GM12878 (cell line): ENCODE data around the gene FOXI1. TPM values are rescaled to one million over a fixed set of nuclear protein-coding genes. Genes with fewer than 3 reads are reported as not detected.

Experiments
- ATAC-seq: fragments of 200-7000 bp; cut with Tn5 transposase; 3 replicates; pipeline ENCODE4 v1.9.1; 2020; ENCODE audit warnings: mild to moderate bottlenecking, moderate library complexity
- BruUV-seq: library from RNA; stranded (reverse); fragments of 400-500 nt; replicated peaks from 2 replicates; lab custom pipeline; 2021; lab: Mats Ljungman, UMichigan
- CTCF ChIA-PET: fragments of 300-600 bp; sonication (Branson Sonifier 250); formaldehyde crosslinking; extraction: SDS; loops from one replicate; lab custom pipeline; 2021; ENCODE audit warnings: inconsistent platforms; lab: Yijun Ruan, JAX
- POLR2A ChIA-PET: fragments of 350-600 bp; formaldehyde crosslinking; extraction: SDS; loops from one replicate; lab custom pipeline; 2021; ENCODE audit warnings: inconsistent platforms; lab: Charles Lee
- RAD21 ChIA-PET: fragments of 300-600 bp; sonication (Branson Sonifier 250); formaldehyde crosslinking; loops from one replicate; lab custom pipeline; 2023; ENCODE audit warnings: antibody characterized with exemption; ENCODE audit not compliant: unreplicated experiment; lab: Charles Lee
- SMC1A ChIA-PET: fragments of 300-600 bp; sonication (Branson Sonifier 250); formaldehyde crosslinking; loops from one replicate; lab custom pipeline; 2023; ENCODE audit not compliant: unreplicated experiment, uncharacterized antibody; lab: Charles Lee
- DNase-seq: peaks from one replicate; pipeline ENCODE4 v3.0.0-alpha.2; 2011; ENCODE audit warnings: low read depth, low spot score
- FAIRE-seq: peaks from 3 replicates; lab custom pipeline; 2011; peaks lifted over from hg19 to GRCh38; lab: Jason Lieb, UNC
- H2AFZ ChIP-seq: 2 replicates; pipeline ENCODE4 v1.6.0; 2011; ENCODE audit warnings: low read depth, low read length, control low read depth; ENCODE audit not compliant: control insufficient read depth
- H3K27ac ChIP-seq: 2 replicates; pipeline ENCODE4 v1.5.1; 2011; ENCODE audit warnings: control low read depth; ENCODE audit not compliant: control insufficient read depth, insufficient read depth
- H3K27me3 ChIP-seq, 2 experiments: replicated peaks in 1 of 2; 2 replicates each; pipeline versions ENCODE4 v1.6.0 to v1.6.1; 2011; ENCODE audit warnings: low read length in 1 of 2; ENCODE audit not compliant: control insufficient read depth in 2 of 2, insufficient read depth in 2 of 2
- H3K36me3 ChIP-seq, 2 experiments: 2 replicates each; pipeline ENCODE4 v1.5.1; 2011; ENCODE audit warnings: low read length in 1 of 2; ENCODE audit not compliant: control insufficient read depth in 2 of 2, insufficient read depth in 2 of 2
- H3K4me1 ChIP-seq: 2 replicates; pipeline ENCODE4 v1.6.1; 2011; ENCODE audit warnings: mild to moderate bottlenecking, low read length, moderate library complexity, mixed read lengths; ENCODE audit not compliant: control insufficient read depth, insufficient read depth
- H3K4me2 ChIP-seq: 2 replicates; pipeline ENCODE4 v1.6.0; 2011; ENCODE audit warnings: control low read depth; ENCODE audit not compliant: control insufficient read depth, insufficient read depth
- H3K4me3 ChIP-seq: fragments of 200-600 bp; sonication (generic); 2 replicates; pipeline ENCODE4 v1.5.1; 2016
- H3K79me2 ChIP-seq: 2 replicates; pipeline ENCODE4 v1.6.0; 2011; ENCODE audit warnings: low read length; ENCODE audit not compliant: control insufficient read depth, insufficient read depth
- H3K9ac ChIP-seq: 2 replicates; pipeline ENCODE4 v1.8.0; 2011; ENCODE audit warnings: low read length, control low read depth, mixed read lengths; ENCODE audit not compliant: control insufficient read depth, insufficient read depth
- H3K9me3 ChIP-seq: replicated peaks from 3 replicates; pipeline ENCODE4 v1.5.1; 2011; ENCODE audit warnings: mild to moderate bottlenecking, low read length; ENCODE audit not compliant: control insufficient read depth, insufficient read depth
- H4K20me1 ChIP-seq: 2 replicates; pipeline ENCODE4 v1.6.0; 2011; ENCODE audit not compliant: control insufficient read depth, insufficient read depth
- BHLHE40 ChIP-seq, 2 experiments: fragments of 450-650 bp in 1 of 2; IDR thresholded peaks; 2 replicates each; pipeline ENCODE4 v1.6.1; 2011 to 2017; ENCODE audit warnings: low read depth in 2 of 2, borderline replicate concordance in 1 of 2, improper control_type of control experiment in 1 of 2, low read length in 1 of 2, mild to moderate bottlenecking in 1 of 2
- CBX3 ChIP-seq: fragments of 200-600 bp; sonication (generic); IDR thresholded peaks from 2 replicates; pipeline ENCODE4 v1.6.1; 2016; ENCODE audit warnings: low read depth, borderline replicate concordance
- CUX1 ChIP-seq: IDR thresholded peaks from 2 replicates; pipeline ENCODE4 v1.6.1; 2012; ENCODE audit warnings: improper control_type of control experiment, low read depth, low read length; ENCODE audit not compliant: insufficient replicate concordance
- EGR1 ChIP-seq, 2 experiments: IDR thresholded peaks; 1 replicate in 1 of 2; 2 replicates in 1 of 2; pipeline ENCODE4 v1.6.1; 2011 to 2012; ENCODE audit warnings: low read depth in 2 of 2, low read length in 2 of 2, borderline replicate concordance in 1 of 2, mild to moderate bottlenecking in 1 of 2, moderate library complexity in 1 of 2
- FOS ChIP-seq: IDR thresholded peaks from 3 replicates; pipeline ENCODE4 v1.6.1; 2011; ENCODE audit warnings: borderline replicate concordance; ENCODE audit not compliant: insufficient read length; ENCODE audit errors: extremely low read depth
- MTA3 ChIP-seq: IDR thresholded peaks from 2 replicates; pipeline ENCODE4 v1.6.1; 2012; ENCODE audit warnings: low read length, inconsistent platforms, borderline replicate concordance
- RBBP5 ChIP-seq: fragments of 200-600 bp; sonication (generic); conservative IDR thresholded peaks from 2 replicates; pipeline ENCODE4 v1.6.1; 2016
- RCOR1 ChIP-seq: conservative IDR thresholded peaks from 2 replicates; pipeline ENCODE4 v1.6.1; 2012; ENCODE audit warnings: low read depth, low read length, improper control_type of control experiment
- SREBF1 ChIP-seq: IDR thresholded peaks from 2 replicates; pipeline ENCODE4 v1.6.1; 2012; ENCODE audit warnings: mild to moderate bottlenecking, low read length
- STAT3 ChIP-seq: IDR thresholded peaks from 2 replicates; pipeline ENCODE4 v1.6.1; 2011; ENCODE audit warnings: low read depth, low read length, improper control_type of control experiment
- WRNIP1 ChIP-seq: IDR thresholded peaks from 2 replicates; pipeline ENCODE4 v1.6.1; 2011; ENCODE audit warnings: low read depth, low read length, improper control_type of control experiment, borderline replicate concordance
- WGBS: methylation state at CpG from one replicate; pipeline ENCODE4 v1.1.6; 2016; ENCODE audit warnings: low lambda C conversion rate; ENCODE audit not compliant: insufficient replicate concordance, insufficient coverage; ENCODE audit errors: missing lambda C conversion rate; 5-methylcytosine and 5-hydroxymethylcytosine counted together
- in situ Hi-C: fragments of 300-500 bp; cut with MboI; formaldehyde crosslinking; loops from 9 replicates; pipeline ENCODE4 v1.14.3; 2018; ENCODE audit warnings: mixed read lengths
- intact Hi-C: fragments of 100-400 bp; cut with micrococcal nuclease; formaldehyde crosslinking; loops from one replicate; pipeline ENCODE4 v1.14.2; 2022; ENCODE audit not compliant: unreplicated experiment
- polyA plus RNA-seq, 11 experiments: library from polyadenylated mRNA; depleted of rRNA in 4 of 11; unstranded in 6 of 11; stranded (reverse) in 5 of 11; fragments of >200 nt; fragmentation: Nextera tagmentation in 4 of 11; fragmentation: Illumina TruSeq in 1 of 11; extraction: Ambion mirVana in 4 of 11; extraction: Trizol in 1 of 11; gene quantifications; 1 replicate in 1 of 11; 2 replicates in 10 of 11; pipeline versions ENCODE4 v1.2.1 to v1.2.3, GENCODE V29; 2011 to 2016; ENCODE audit warnings: inconsistent platforms in 2 of 11, missing spikeins in 2 of 11, low read depth in 1 of 11
- total RNA-seq, 4 experiments: library from RNA; depleted of rRNA in 3 of 4; stranded (reverse); fragments of >200 nt in 3 of 4; fragmentation: Illumina TruSeq in 1 of 4; extraction: Trizol in 1 of 4; gene quantifications; 2 replicates each; pipeline versions ENCODE4 v1.2.1 to v1.2.3, GENCODE V29; 2013 to 2021
- TF ChIP-seq, protein P1 (sequence below): fragments of 450-650 bp; IDR thresholded peaks from 2 replicates; pipeline ENCODE4 v1.6.1; 2018; ENCODE audit warnings: mild to moderate bottlenecking, low read depth, moderate library complexity; ENCODE audit not compliant: partially characterized antibody
- TF ChIP-seq, protein P2 (sequence below): fragments of 450-650 bp; IDR thresholded peaks from 2 replicates; pipeline ENCODE4 v1.6.1; 2017; ENCODE audit warnings: antibody characterized with exemption, mild to moderate bottlenecking, moderate library complexity

The FOXI1 gene
- total and polyA plus RNA-seq, 10 of the 15 experiments (the other 5 are each of a cell fraction or from before 2014, with no cell fraction given), result not detected

DNA sequence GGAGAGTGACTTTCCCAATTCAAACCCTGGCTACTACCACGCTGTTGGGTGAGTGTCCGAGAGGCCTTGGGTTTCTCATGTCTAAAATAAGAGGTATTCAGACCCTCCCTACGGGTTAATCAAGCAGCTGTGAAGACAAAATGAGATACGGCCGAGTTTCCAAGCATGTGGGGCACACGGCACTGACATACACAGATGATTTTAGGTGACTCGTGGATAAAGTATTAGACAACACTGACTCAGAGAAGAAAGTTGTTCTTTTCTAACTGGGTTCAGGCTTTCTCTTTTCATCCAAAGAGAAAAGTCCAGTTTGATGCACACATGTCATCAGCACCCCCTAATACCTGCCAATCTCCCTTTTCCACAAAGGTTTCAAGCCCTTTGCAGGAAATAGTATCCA lies 15.6 kb downstream of the FOXI1 start:
- SMC1A ChIA-PET, result no interaction called here
- H3K36me3 ChIP-seq, result no peaks in the 10 kb centered on the region
- CTCF ChIA-PET, result interaction anchor here (2.4 kb wide), 1 partner anchor 61 kb away, joined by 5 read pairs; no protein-coding TSS in a partner anchor
- H3K9me3 ChIP-seq, result peaks cover 2% of the 10 kb centered on the region; the same call in 1 of the 3 replicates
- no peak for FAIRE-seq
- TF ChIP-seq, protein P1, sequence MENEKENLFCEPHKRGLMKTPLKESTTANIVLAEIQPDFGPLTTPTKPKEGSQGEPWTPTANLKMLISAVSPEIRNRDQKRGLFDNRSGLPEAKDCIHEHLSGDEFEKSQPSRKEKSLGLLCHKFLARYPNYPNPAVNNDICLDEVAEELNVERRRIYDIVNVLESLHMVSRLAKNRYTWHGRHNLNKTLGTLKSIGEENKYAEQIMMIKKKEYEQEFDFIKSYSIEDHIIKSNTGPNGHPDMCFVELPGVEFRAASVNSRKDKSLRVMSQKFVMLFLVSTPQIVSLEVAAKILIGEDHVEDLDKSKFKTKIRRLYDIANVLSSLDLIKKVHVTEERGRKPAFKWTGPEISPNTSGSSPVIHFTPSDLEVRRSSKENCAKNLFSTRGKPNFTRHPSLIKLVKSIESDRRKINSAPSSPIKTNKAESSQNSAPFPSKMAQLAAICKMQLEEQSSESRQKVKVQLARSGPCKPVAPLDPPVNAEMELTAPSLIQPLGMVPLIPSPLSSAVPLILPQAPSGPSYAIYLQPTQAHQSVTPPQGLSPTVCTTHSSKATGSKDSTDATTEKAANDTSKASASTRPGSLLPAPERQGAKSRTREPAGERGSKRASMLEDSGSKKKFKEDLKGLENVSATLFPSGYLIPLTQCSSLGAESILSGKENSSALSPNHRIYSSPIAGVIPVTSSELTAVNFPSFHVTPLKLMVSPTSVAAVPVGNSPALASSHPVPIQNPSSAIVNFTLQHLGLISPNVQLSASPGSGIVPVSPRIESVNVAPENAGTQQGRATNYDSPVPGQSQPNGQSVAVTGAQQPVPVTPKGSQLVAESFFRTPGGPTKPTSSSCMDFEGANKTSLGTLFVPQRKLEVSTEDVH, result no peak
- TF ChIP-seq WRNIP1 (no peak), RBBP5 (no peak), CBX3 (no peak), BHLHE40 (IDR thresholded peaks at IDR 0.05; ENCODE audit: borderline replicate concordance in 1 of 2, low read depth in 2 of 2, low read length in 1 of 2) (no peak), MTA3 (no peak), EGR1 (IDR thresholded peaks at IDR 0.05; ENCODE audit: borderline replicate concordance in 1 of 2, low read depth in 2 of 2, low read length in 2 of 2) (no peak), SREBF1 (no peak), STAT3 (no peak), CUX1 (no peak), FOS (no peak), RCOR1 (no peak)
- TF ChIP-seq, protein P2, sequence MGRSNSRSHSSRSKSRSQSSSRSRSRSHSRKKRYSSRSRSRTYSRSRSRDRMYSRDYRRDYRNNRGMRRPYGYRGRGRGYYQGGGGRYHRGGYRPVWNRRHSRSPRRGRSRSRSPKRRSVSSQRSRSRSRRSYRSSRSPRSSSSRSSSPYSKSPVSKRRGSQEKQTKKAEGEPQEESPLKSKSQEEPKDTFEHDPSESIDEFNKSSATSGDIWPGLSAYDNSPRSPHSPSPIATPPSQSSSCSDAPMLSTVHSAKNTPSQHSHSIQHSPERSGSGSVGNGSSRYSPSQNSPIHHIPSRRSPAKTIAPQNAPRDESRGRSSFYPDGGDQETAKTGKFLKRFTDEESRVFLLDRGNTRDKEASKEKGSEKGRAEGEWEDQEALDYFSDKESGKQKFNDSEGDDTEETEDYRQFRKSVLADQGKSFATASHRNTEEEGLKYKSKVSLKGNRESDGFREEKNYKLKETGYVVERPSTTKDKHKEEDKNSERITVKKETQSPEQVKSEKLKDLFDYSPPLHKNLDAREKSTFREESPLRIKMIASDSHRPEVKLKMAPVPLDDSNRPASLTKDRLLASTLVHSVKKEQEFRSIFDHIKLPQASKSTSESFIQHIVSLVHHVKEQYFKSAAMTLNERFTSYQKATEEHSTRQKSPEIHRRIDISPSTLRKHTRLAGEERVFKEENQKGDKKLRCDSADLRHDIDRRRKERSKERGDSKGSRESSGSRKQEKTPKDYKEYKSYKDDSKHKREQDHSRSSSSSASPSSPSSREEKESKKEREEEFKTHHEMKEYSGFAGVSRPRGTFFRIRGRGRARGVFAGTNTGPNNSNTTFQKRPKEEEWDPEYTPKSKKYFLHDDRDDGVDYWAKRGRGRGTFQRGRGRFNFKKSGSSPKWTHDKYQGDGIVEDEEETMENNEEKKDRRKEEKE, result no peak
- TF ChIP-seq, all 136 proteins: peak for 0
- ChIA-PET POLR2A (no interaction called here), RAD21 (no interaction called here)
- WGBS, result 33% methylated on average over 7 of the region's 7 CpGs
- intact Hi-C loops, result no loop called here
- BruUV-seq, result no TSS peak
- in situ Hi-C loops, result no loop called here
- DNase-seq (no peak), ATAC-seq (no peak)
- Histone ChIP-seq H3K4me2 (no peak overlapping the region), H4K20me1 (no peaks in the 10 kb centered on the region), H3K4me3 (no peak overlapping the region), H3K4me1 (no peaks in the 10 kb centered on the region), H2AFZ (no peak overlapping the region), H3K79me2 (no peaks in the 10 kb centered on the region), H3K27me3 (peaks cover 0 to 6% of the 10 kb centered on the region in 2 experiments; a peak in 1 of 4 replicates), H3K9ac (no peak overlapping the region), H3K27ac (no peak overlapping the region)
